GM18499 (cell line): ENCODE data around the gene CYB5A.

Experiments
- ATAC-seq: cut with Tn5 transposase; IDR thresholded peaks from one replicate; pipeline ENCODE4 v1.9.1; 2021; ENCODE audit warnings: moderate number of reproducible peaks; ENCODE audit not compliant: insufficient read depth, unreplicated experiment

Gene CYB5A

GRCh38 chr18:74281011-74281979, 10.5 kb downstream of the CYB5A start:
- no peak for ATAC-seq

GRCh38 chr18:74278983-74279382, 12.8 kb downstream of the CYB5A start:
- ATAC-seq, result no peak

GRCh38 chr18:74278058-74278457, 13.7 kb downstream of the CYB5A start:
- ATAC-seq, result no peak

DNA sequence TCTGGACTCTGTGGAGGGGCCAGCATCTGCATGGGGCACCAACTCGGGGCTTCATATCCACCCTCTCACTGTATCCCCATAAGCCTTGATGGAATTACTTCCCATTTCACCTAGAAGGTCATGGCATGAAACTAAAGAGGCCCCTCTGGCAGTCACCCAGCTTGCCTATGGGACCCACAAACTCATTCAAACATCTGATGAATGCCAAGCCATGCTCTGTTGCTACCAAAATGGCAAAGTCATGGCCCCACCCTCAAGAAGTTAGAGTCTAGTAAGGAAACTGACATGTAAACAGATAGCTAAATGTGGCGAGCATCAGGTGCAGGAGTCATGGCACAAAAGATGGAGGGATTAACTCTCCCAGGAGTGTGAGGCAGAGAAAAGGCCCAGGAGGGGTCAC, 14.5 kb downstream of the CYB5A start:
- ATAC-seq, result no peak

DNA sequence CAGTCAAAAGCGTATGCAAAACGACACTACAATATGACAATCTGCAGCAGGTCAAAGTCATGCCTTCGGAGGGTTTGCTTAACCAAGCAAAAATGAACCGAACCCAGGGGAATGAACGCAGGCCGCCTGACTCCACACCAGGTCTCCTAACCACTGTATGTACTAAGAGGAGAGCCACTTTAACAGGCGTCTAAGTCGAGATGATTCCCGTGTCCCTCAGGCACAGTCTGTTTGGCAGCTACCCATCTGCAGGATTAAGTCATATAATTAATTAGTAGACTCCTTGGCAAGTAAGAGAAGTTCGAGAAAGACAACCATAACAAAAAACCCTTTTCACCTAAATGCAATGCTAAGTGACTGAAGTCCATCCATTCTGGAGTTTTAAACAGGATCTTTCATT, 15.2 kb downstream of the CYB5A start:
- no peak for ATAC-seq

GRCh38 chr18:74275736-74276135, 16.0 kb downstream of the CYB5A start:
- no peak for ATAC-seq

- ATAC-seq, result no peak
These were observed 17.1 kb downstream of the CYB5A start for GRCh38 chr18:74274700-74275099.

- no peak for ATAC-seq
These were observed 18.4 kb downstream of the CYB5A start for GRCh38 chr18:74273394-74273793.

GRCh38 chr18:74271635-74272034, 20.1 kb downstream of the CYB5A start:
- no peak for ATAC-seq

DNA sequence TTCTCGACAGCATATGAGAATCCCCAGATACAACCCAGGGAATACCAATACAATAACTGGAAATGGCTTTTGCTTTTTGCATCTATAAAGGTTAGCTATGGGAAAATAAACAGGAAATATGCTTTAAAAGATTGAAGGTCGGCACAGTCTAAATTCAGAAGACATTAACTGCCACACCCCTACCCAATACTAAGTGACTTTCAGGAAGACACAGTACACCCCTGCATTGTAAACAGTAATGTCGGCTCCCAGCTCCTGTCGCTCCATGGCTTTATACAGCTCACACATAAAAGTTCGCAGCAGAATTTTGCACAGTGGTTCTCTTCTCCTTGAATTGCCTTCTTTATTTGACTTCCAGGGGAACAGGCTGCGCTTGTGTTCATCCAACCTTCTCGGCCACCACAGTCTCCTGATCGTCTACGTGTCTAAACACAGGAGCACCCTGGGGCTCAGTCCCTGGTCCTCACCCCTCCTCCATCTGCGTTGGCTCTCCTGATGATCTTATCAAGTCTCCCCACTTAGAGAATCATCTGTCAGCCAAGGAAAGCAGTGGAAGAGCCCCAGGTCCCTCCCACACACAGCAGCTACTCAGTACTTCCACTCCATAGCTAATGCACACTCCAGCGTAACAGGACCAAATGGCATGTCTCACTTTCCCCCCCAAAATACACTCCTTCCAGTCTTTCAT, 22.7 kb downstream of the CYB5A start:
- no peak for ATAC-seq

- ATAC-seq, result no peak
These were observed 23.6 kb downstream of the CYB5A start for GRCh38 chr18:74268175-74268574.

GRCh38 chr18:74266161-74266560, 25.6 kb downstream of the CYB5A start:
- no peak for ATAC-seq

- no peak for ATAC-seq
These were observed 26.1 kb downstream of the CYB5A start for GRCh38 chr18:74265546-74266098.

GRCh38 chr18:74264303-74265020, 27.3 kb downstream of the CYB5A start:
- peak; percentile 76 for ATAC-seq

DNA sequence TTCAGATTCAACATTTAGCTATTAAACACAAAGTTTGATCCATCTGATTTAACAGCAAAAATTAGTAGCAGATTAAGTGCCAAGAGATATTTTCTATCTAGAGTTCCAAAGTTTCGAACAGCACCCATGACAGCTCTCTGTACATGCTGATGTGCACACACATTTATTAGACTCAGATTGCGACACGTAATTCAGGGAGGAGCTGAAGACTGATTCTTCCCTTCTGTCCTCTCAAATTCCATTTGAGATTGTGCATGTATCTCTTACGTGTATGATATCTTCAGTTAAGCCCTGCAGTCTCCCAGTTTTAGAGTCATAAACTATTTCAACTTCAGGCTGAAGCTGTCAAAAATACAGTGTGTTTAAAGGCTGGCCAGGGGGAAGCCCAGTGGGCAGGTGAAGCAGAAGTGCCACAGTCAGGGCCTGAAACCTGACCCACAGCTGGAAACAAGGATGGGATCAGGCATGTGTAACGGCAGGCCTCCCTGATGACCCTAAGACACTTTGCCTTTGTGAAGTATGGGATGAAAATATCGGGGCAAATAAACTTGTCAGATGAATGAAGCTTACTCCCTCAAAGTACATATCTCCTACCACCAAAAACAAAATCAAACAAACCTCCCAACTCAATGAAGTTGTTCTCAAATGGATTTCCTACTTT, 30.6 kb downstream of the CYB5A start:
- no peak for ATAC-seq

DNA sequence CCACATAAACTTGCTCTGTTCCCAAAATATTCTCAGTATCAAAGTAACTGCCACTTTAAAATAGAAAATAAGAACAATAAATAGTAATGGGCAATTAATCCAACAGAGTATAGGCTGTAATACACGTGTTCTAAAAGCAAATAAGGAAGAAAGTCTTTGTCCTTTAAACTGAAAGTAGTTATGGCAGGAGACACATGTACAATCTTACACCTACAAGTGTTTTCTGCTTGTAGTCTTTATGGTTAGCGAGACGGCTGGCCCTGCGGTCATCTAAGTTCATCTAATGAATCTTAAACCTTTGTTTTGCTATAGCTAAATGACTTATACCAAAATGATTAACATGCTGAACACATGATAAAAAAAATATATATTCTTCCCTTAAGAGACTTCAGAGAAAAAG, 32.4 kb downstream of the CYB5A start:
- ATAC-seq, result no peak

DNA sequence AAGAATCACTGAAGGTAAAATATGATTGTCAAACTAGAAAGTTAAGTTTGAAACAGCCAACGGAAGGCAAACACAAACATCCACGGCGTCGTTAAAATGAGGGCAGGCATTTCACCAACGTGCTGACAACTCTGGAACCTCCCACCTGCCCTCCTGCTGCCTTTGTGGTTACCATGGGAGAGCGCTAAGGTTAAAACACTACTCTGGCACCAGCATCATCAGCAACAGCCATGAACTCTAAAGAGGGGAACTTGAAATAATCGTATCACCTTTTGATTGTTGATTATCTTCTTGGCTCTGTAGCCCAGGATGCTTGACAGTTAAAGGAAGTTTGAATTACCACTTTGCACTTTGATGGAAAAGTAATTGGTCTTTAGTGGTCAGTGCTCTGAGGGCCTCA, 34.7 kb downstream of the CYB5A start:
- no peak for ATAC-seq

DNA sequence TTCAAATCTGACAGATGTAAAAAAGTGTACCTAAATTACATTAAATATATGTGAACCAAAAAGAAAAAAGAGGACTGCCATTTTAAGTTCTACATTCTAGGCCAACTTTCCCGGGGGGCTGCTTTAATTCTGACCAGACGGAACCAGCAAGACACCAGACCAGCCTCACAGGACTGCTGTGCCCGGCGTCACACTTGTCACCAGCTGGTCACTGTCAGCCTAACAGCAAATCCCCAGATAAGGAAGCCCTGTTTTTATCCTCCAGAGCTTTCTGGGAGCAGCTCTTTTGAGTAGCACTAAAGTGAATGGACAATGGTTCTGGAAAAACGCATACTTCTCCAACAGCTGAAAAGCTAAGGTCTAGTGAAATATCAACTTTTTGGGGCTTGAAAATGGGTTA, 35.6 kb downstream of the CYB5A start:
- ATAC-seq, result no peak

GRCh38 chr18:74255131-74255616, 36.6 kb downstream of the CYB5A start:
- no peak for ATAC-seq

DNA sequence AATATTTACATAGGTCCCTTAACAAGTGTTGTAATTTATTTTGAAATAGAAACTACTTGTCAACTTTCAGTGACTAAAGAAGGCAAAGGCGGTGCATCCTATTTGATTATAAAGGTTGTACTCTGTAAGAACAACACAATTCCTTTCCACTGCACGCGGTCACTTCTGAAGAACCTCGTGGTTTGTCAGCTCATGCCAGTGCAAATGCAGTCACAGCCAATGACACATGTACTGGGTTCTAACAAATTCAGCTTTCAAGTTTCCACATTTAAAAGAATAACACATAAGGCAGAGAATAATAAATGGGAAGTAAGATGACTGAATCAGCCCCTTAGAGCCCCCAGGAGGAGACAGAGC, 39.7 kb downstream of the CYB5A start:
- ATAC-seq, result no peak
